HG03439 (cell line): ENCODE results near the gene GUCA2A.

Experiments
- ATAC-seq: cut with Tn5 transposase; IDR thresholded peaks from one replicate; pipeline ENCODE4 v1.9.1; 2021; ENCODE audit warnings: mild to moderate bottlenecking, moderate library complexity; ENCODE audit not compliant: unreplicated experiment

GUCA2A gene

DNA sequence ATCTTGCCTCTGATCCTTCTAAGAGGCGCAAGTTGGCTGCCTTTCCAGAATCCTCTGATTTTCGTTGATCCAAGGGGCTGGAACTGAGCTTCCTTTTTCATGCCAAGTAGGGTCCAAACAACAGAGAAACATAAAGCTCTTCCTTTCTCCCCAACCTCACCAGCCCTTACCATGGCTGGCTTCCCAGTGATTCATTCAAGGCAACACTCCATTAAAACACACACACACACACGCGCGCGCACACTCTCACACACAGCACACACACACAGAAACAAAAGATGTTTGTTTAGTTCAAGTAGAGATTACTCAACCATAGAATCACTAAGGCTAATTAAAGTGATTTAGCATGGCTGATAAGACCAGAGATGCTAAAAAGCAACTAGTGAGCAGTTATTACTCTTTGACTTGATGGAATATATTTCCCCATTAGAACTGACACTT, 13.0 kb upstream of the GUCA2A start:
- ATAC-seq: no peak

GRCh38 chr1:42176902-42177519, 12.5 kb upstream of the GUCA2A start:
- no peak for ATAC-seq

GRCh38 chr1:42175314-42176054, 10.9 kb upstream of the GUCA2A start:
- no peak for ATAC-seq

DNA sequence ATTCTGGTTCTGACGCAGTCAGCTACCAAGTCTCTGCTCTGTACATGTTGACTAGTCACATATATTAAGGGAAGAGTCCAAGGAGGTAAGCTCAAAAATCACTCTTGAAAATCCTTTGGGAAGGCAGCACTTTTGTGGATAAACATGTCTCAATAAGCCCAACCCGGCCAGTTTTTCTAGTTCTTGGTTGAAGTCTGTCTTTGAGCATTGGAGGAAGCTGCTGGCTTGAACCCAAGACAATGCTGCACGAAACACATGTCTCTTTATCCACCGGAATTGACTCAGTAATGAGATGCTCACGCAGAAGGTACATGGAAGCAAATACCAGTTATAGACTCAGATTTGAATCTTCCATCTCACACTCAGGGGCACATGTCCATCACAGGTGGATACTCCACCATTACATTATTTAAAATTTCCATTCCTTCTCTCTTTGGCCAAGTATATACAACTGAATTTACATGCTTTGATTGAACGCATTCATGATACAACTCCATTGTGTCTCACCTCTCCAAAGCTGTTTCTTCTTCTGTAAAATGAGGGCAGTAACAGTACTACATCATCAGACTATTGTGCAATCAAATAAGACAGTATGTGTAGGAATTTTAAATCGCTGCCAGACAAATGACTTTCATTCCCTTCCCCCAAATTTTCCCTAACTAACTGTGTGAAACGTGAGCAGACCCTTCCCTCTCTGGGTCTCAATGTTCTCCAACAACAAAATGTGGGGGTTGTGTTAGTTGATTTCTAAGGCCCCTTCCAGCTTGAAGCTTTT, 9.6 kb upstream of the GUCA2A start:
- ATAC-seq: no peak

- ATAC-seq: no peak
Observed at GRCh38 chr1:42173155-42173933, 8.8 kb upstream of the GUCA2A start.

- no peak for ATAC-seq
Observed at GRCh38 chr1:42172381-42173133, 8.0 kb upstream of the GUCA2A start.

DNA sequence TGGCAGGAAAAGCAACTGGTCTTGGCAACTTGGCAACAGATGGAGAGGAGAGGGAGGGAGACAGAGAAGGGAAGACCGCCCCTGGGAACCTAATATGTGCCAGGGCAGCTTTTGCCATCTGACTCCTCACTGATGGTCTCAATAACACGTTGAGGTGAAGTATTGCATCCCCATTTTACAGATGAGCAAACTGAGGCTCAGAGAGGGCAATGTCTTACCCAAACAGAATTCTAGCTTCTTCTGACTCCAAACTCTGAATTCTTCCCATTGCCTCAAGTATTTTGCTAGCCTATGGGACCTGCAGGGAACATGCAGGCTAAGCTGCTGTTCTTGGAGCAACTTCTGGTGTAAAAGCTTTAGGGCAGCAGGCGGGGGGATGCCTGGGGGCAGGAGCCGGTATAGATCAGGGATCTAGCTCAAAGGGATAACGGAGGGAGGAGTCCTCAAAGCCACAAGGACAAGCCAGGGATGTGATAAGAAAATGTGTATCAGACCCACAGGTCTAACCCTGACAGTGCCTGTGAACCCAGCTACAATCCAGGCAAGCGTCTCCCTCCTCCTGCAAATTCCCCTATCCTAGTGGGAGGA, 7.2 kb upstream of the GUCA2A start:
- no peak for ATAC-seq

DNA sequence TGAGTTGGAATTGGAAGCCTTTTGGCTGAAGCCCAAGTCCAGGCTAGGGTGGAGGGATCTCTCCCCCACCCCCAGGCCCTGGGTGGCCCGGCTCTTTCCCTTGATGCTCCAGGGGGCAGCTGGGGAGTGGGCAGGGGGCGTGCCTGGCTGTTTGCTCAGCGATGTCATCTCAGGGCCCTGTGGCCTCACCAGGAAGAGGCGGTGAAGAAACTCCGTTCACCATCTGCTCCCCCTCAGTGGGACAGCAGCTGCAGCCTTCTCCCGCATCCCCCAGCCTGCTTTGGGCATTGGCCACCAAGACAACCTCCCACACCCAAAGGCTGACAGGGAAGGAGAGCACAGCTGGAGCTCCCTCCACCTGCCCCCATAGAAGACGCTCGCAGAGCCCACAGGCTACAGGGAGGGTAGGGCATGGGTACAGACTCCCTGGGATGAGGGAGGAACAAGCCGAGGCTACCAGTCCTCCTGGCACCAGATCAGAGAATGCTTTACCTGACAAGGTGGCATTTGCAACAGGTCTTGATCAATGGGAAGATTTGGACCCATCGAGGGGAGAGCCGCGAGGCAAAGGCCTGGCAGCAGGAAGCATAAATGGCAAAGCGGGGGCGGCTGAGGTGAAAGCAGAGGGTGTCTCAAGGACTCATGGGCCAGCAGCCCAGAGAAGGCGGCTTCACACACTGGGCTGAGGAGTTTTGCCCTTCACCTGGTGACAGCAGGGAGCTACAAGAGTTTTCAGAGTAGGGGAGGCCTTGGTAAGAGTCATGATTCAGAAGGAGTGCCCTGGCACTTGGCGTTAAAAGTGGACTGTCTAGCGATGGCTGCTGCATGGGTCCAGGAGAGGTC, 6.5 kb upstream of the GUCA2A start:
- ATAC-seq: no peak

- ATAC-seq: no peak
Observed at GRCh38 chr1:42168763-42169162, 4.2 kb upstream of the GUCA2A start.

DNA sequence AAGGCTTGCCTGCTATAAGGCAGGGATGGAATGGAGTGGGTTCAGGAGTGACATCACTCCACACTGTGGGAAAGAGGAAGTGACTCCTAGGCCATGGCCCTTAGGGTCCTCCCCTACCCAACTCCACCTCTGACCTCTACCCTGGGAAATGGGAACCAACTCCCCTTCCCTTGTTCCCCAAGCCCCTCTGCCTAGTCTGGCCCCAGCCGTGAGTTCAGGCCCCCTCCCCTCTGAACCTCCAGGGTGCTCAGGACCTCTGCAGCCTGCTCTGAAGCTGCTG, 3.8 kb upstream of the GUCA2A start:
- no peak for ATAC-seq

- no peak for ATAC-seq
Observed at GRCh38 chr1:42167611-42168390, 3.3 kb upstream of the GUCA2A start.

- ATAC-seq: no peak
Observed at GRCh38 chr1:42165511-42166210, 1.1 kb upstream of the GUCA2A start.

DNA sequence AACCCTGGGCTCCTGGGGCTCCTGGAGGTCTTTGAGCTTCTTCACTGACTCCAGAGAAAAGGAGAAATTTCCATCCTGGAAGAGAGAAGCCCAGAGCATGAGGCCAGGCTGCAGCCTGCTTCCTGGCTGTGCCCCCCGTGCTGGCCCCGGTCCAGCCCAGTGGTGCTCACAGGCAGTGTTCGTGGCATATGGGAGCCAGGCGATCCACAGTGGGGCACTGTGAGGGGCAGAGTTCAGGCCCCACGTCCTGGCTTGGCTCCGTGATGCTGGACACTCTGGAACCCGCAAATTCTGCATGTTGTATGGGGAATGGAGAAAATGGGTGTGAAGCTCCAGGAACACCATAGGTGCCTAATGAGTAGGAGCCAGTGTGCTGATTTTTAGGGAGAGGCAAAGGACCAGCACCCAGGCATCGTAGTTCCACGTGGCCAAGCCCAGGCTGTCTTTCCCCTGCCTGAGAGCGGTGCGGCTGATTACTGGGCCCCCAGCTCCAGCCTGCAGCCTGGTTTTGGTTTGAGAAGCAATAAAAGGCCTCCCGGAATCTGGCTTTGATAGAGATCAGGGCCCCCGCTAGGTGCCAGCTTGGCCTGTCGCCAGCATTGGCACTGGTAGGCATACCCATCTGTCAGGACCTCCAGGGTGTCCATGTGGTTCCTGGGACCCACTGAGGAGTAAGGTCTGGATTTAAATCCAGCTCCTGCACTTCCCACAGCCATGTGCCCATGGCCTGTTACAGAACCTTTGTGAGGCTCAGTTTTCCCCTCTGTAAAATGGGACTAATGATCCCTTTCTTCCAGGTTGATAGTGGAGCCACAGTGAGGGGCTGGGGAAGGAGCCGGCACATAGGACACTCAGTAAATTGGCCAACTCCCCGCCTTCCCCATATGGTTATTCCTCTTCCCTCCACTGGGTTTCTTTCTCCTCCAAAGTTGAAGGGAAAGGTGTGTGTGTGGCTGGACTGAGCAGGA, 725 bp downstream of the GUCA2A start:
- ATAC-seq: no peak

- no peak for ATAC-seq
Observed at GRCh38 chr1:42163114-42163513, 1.4 kb downstream of the GUCA2A start.

DNA sequence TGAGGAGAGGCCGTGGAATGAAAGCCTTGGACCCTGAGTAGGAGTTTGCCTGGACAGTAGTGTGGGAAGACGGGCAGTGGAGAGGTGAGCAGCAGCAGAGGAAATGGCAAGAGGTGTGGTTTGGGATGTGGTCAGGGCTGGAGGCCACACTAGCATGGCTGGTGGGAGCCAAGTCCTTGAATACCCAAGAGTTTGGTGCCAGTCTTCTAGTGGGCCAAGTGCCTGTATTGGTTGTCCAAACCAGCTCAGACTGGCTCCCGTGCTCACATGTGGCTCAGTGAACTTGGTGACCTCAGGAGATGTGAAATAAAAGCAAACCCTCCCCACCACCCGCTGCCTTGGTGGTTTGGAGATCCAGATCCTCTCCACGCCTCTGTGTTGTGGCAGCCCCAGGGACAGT, 2.4 kb downstream of the GUCA2A start:
- no peak for ATAC-seq

DNA sequence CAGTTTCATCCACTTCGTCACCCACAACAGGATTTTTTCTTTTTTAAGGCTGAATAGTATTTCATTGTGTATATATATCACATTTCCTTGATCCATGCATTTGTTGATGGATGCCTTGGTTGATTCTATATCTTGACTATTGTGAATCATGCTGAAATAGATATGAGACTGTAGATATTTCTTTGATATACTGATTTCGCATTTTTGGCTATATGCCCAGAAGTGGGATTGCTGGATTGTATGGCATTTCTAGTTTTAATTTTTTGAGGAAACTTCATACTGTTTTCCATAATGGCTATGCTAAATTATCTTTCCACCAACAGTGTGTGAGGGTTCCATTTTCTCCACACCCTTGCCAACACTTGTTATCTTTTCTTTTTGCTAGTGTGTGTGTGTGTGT, 6.4 kb downstream of the GUCA2A start:
- ATAC-seq: no peak

DNA sequence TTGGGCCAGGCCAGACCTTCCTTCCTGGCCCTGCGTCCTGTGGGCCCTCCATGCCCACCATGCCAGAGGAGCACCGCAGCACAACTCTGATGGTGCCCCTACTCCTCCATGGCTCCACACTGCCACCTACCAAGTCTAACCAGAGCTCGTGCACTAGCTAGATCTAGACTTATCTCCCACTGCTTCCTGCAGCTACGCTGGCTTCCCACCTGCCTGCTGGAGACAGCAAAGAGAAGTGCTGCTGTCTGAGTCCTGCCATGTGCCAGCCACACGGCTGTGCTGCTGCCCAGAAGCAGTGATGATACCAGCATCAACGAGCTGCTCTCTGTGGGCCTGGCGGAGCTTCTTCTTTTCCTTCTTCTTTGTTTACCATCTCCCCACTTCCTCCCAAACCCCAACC, 6.9 kb downstream of the GUCA2A start:
- no peak for ATAC-seq
